Hepatocyte (in vitro differentiated cells): Measurements from ENCODE around the gene NPAS2. TPM values are rescaled to one million over a fixed set of nuclear protein-coding genes. Genes with fewer than 3 reads are reported as not detected.

Source experiments
- DNase-seq: peaks from one replicate; pipeline ENCODE4 v3.0.0-alpha.2; 2016; ENCODE audit warnings: low spot score
- H2AFZ ChIP-seq: fragments of 200-600 bp; sonication (generic); 2 replicates; pipeline ENCODE4 v1.6.0; 2016; ENCODE audit warnings: antibody characterized with exemption, mild to moderate bottlenecking
- H3K27ac ChIP-seq: fragments of 200-600 bp; sonication (generic); 2 replicates; pipeline ENCODE4 v1.5.1; 2016; ENCODE audit warnings: mild to moderate bottlenecking
- H3K27me3 ChIP-seq: fragments of 200-600 bp; sonication (generic); 2 replicates; pipeline ENCODE4 v1.6.1; 2016
- H3K36me3 ChIP-seq: fragments of 200-600 bp; sonication (generic); replicated peaks from 2 replicates; pipeline ENCODE4 v1.5.1; 2016; ENCODE audit warnings: low read depth; ENCODE audit not compliant: insufficient read depth
- H3K4me1 ChIP-seq: fragments of 200-600 bp; sonication (generic); 2 replicates; pipeline ENCODE4 v1.5.1; 2016; ENCODE audit warnings: mild to moderate bottlenecking, moderate library complexity; ENCODE audit not compliant: insufficient read depth
- H3K4me2 ChIP-seq: fragments of 200-600 bp; sonication (generic); 2 replicates; pipeline ENCODE4 v1.6.0; 2016
- H3K4me3 ChIP-seq: fragments of 200-600 bp; sonication (generic); 2 replicates; pipeline ENCODE4 v1.5.1; 2016; ENCODE audit warnings: mild to moderate bottlenecking
- H3K79me2 ChIP-seq: fragments of 200-600 bp; sonication (generic); 2 replicates; pipeline ENCODE4 v1.6.0; 2017; ENCODE audit warnings: mild to moderate bottlenecking
- H3K9me2 ChIP-seq: fragments of 200-600 bp; sonication (generic); replicated peaks from 2 replicates; pipeline ENCODE4 v1.6.0; 2017; ENCODE audit warnings: mild to moderate bottlenecking; ENCODE audit not compliant: insufficient read depth
- H3K9me3 ChIP-seq: fragments of 200-600 bp; sonication (generic); 2 replicates; pipeline ENCODE4 v1.5.1; 2016; ENCODE audit warnings: low read depth, mild to moderate bottlenecking
- H4K20me1 ChIP-seq: fragments of 200-600 bp; sonication (generic); 2 replicates; pipeline ENCODE4 v1.6.0; 2016; ENCODE audit warnings: mild to moderate bottlenecking; ENCODE audit not compliant: insufficient read depth, poor library complexity, severe bottlenecking
- CTCF ChIP-seq: fragments of 200-600 bp; sonication (generic); IDR thresholded peaks from 2 replicates; pipeline ENCODE4 v1.5.1; 2016; ENCODE audit warnings: antibody characterized with exemption, mild to moderate bottlenecking; ENCODE audit not compliant: poor library complexity
- EZH2 ChIP-seq: fragments of 200-600 bp; sonication (generic); IDR thresholded peaks from 2 replicates; pipeline ENCODE4 v1.6.1; 2016; ENCODE audit warnings: antibody characterized with exemption, mild to moderate bottlenecking, borderline replicate concordance
- EZH2phosphoT487 ChIP-seq: fragments of 200-600 bp; sonication (generic); IDR thresholded peaks from one replicate; pipeline ENCODE4 v1.6.1; 2018; ENCODE audit warnings: antibody characterized with exemption, mild to moderate bottlenecking, low read depth, moderate library complexity; ENCODE audit not compliant: unreplicated experiment, severe bottlenecking
- WGBS: methylation state at CpG from one replicate; pipeline ENCODE4 v1.1.6; 2016; ENCODE audit warnings: low lambda C conversion rate; ENCODE audit errors: missing lambda C conversion rate; 5-methylcytosine and 5-hydroxymethylcytosine counted together
- polyA plus RNA-seq: library from polyadenylated mRNA; unstranded; fragments of >200 nt; fragmentation: Nextera tagmentation; extraction: Ambion mirVana; gene quantifications from 2 replicates; pipeline ENCODE4 v1.2.1, GENCODE V29; 2016
- total RNA-seq: library from RNA; depleted of rRNA; stranded (reverse); fragments of >200 nt; gene quantifications from 2 replicates; pipeline ENCODE4 v1.2.3, GENCODE V29; 2014

Gene NPAS2
- total and polyA plus RNA-seq, 2 experiments from 2014 or later: 7.7 to 16.8 TPM

GRCh38 chr2:100894796-100895156, 74.8 kb downstream of the NPAS2 start:
- Histone ChIP-seq H3K4me1 (peaks cover 6% of the 10 kb centered on the region), H3K4me3 (no peak overlapping the region), H4K20me1 (no peaks in the 10 kb centered on the region), H2AFZ (no peak overlapping the region), H3K27me3 (no peaks in the 10 kb centered on the region), H3K9me3 (no peaks in the 10 kb centered on the region), H3K36me3 (no peaks in the 10 kb centered on the region), H3K9me2 (no peaks in the 10 kb centered on the region), H3K79me2 (peaks cover 5% of the 10 kb centered on the region), H3K4me2 (no peak overlapping the region), H3K27ac (no peak overlapping the region)
- 100% methylated on average over 4 of the region's 4 CpGs for WGBS
- no peak for DNase-seq
- no peak for TF ChIP-seq EZH2
- TF ChIP-seq CTCF: no peak
- TF ChIP-seq EZH2phosphoT487: no peak

- H3K27ac ChIP-seq: no peak overlapping the region
- H3K36me3 ChIP-seq: no peaks in the 10 kb centered on the region
- H3K4me2 ChIP-seq: no peak overlapping the region
- no peak overlapping the region for H2AFZ ChIP-seq
- 97% methylated on average over 3 of the region's 3 CpGs for WGBS
- H3K4me3 ChIP-seq: no peak overlapping the region
- H3K9me2 ChIP-seq: no peaks in the 10 kb centered on the region
- H3K9me3 ChIP-seq: no peaks in the 10 kb centered on the region
- peaks cover 5% of the 10 kb centered on the region for H3K79me2 ChIP-seq
- H3K27me3 ChIP-seq: no peaks in the 10 kb centered on the region
- no peak for DNase-seq
- H4K20me1 ChIP-seq: no peaks in the 10 kb centered on the region
- H3K4me1 ChIP-seq: peaks cover 6% of the 10 kb centered on the region
- TF ChIP-seq CTCF (no peak), EZH2phosphoT487 (no peak), EZH2 (no peak)
These were observed 75.5 kb downstream of the NPAS2 start for GRCh38 chr2:100895402-100895801.

GRCh38 chr2:100895934-100896685, 76.2 kb downstream of the NPAS2 start:
- H3K9me3 ChIP-seq: no peaks in the 10 kb centered on the region
- no peaks in the 10 kb centered on the region for H3K27me3 ChIP-seq
- H3K4me1 ChIP-seq: peaks cover 6% of the 10 kb centered on the region
- peaks cover 5% of the 10 kb centered on the region for H3K79me2 ChIP-seq
- no peaks in the 10 kb centered on the region for H3K36me3 ChIP-seq
- no peak overlapping the region for H3K27ac ChIP-seq
- no peaks in the 10 kb centered on the region for H3K9me2 ChIP-seq
- no peak overlapping the region for H3K4me3 ChIP-seq
- no peak overlapping the region for H2AFZ ChIP-seq
- no peak for DNase-seq
- H4K20me1 ChIP-seq: no peaks in the 10 kb centered on the region
- H3K4me2 ChIP-seq: no peak overlapping the region
- TF ChIP-seq EZH2phosphoT487: no peak
- TF ChIP-seq EZH2: no peak
- WGBS: 75% methylated on average over 3 of the region's 3 CpGs

GRCh38 chr2:100898035-100898665, 78.2 kb downstream of the NPAS2 start:
- no peaks in the 10 kb centered on the region for H3K27me3 ChIP-seq
- H3K9me3 ChIP-seq: no peaks in the 10 kb centered on the region
- H3K9me2 ChIP-seq: no peaks in the 10 kb centered on the region
- DNase-seq: no peak
- H3K36me3 ChIP-seq: no peaks in the 10 kb centered on the region
- peaks cover 8% of the 10 kb centered on the region for H3K4me1 ChIP-seq
- no peak overlapping the region for H3K27ac ChIP-seq
- H3K79me2 ChIP-seq: peaks cover 3% of the 10 kb centered on the region
- no peak overlapping the region for H3K4me2 ChIP-seq
- TF ChIP-seq CTCF: no peak
- no peak for TF ChIP-seq EZH2phosphoT487
- H4K20me1 ChIP-seq: no peaks in the 10 kb centered on the region
- H3K4me3 ChIP-seq: no peak overlapping the region
- WGBS: 86% methylated on average over 8 of the region's 8 CpGs
- H2AFZ ChIP-seq: no peak overlapping the region
